HepG2 (cell line): ENCODE data around the gene KCNRG. TPM values are rescaled to one million over a fixed set of nuclear protein-coding genes. Genes with fewer than 3 reads are reported as not detected.

Source experiments
- AGO2 ChIP-seq: fragments of 200-400 bp; formaldehyde crosslinking; optimal IDR thresholded peaks from 2 replicates; pipeline ENCODE3; 2017; ENCODE audit warnings: mild to moderate bottlenecking, low read depth, low read length, moderate library complexity
- ATF7 ChIP-seq, 2 experiments: fragments of 450-650 bp in 1 of 2; sonication (generic) in 1 of 2; formaldehyde crosslinking in 1 of 2; IDR thresholded peaks; 2 replicates each; pipeline versions ENCODE4 v1.4.0 to v1.6.1; 2016 to 2020; ENCODE audit warnings: antibody characterized with exemption in 1 of 2, mild to moderate bottlenecking in 1 of 2, missing genetic modification reagents in 1 of 2
- ATRX ChIP-seq: sonication (generic); formaldehyde crosslinking; IDR thresholded peaks from 2 replicates; pipeline ENCODE4 v1.4.0; 2020; ENCODE audit warnings: missing genetic modification reagents, borderline replicate concordance
- GABPA ChIP-seq, 2 experiments: IDR thresholded peaks; 2 replicates each; pipeline ENCODE4 v1.6.1; 2011 to 2016; ENCODE audit warnings: low read depth in 2 of 2, low read length in 1 of 2, missing biosample characterization in 1 of 2, missing genetic modification characterization in 1 of 2
- GATAD1 ChIP-seq: IDR thresholded peaks from 2 replicates; pipeline ENCODE4 v1.6.1; 2016; ENCODE audit warnings: missing genetic modification reagents, missing compliant biosample characterization
- HES4 ChIP-seq: sonication (generic); formaldehyde crosslinking; IDR thresholded peaks from 2 replicates; pipeline ENCODE4 v1.9.0; 2021; ENCODE audit warnings: mild to moderate bottlenecking, missing genetic modification reagents, borderline replicate concordance
- HNRNPLL ChIP-seq: fragments of 200-400 bp; formaldehyde crosslinking; IDR thresholded peaks from 2 replicates; pipeline ENCODE4 v1.6.1; 2017; ENCODE audit warnings: mild to moderate bottlenecking, low read depth, low read length; ENCODE audit not compliant: poor library complexity, severe bottlenecking
- HOXA3 ChIP-seq: sonication (generic); formaldehyde crosslinking; IDR thresholded peaks from 2 replicates; pipeline ENCODE4 v1.5.0; 2020; ENCODE audit warnings: missing genetic modification reagents
- IKZF4 ChIP-seq: sonication (generic); formaldehyde crosslinking; IDR thresholded peaks from 2 replicates; pipeline ENCODE4 v1.5.1; 2020; ENCODE audit warnings: borderline replicate concordance, mild to moderate bottlenecking, low read depth, missing genetic modification reagents; ENCODE audit errors: not compliant biosample characterization
- JUND ChIP-seq: sonication (generic); formaldehyde crosslinking; IDR thresholded peaks from 2 replicates; pipeline ENCODE4 v1.8.0; 2022; ENCODE audit warnings: mild to moderate bottlenecking, missing genetic modification reagents
- NFE2L1 ChIP-seq: sonication (generic); formaldehyde crosslinking; IDR thresholded peaks from 2 replicates; pipeline ENCODE4 v1.4.0; 2020; ENCODE audit warnings: missing genetic modification reagents, mild to moderate bottlenecking, borderline replicate concordance
- NONO ChIP-seq, 2 experiments: fragments of 450-650 bp in 1 of 2; sonication (generic) in 1 of 2; formaldehyde crosslinking in 1 of 2; IDR thresholded peaks in 1 of 2; conservative IDR thresholded peaks in 1 of 2; 2 replicates each; pipeline versions ENCODE4 v1.6.1 to v1.8.0; 2017 to 2022; ENCODE audit warnings: mild to moderate bottlenecking in 1 of 2, missing genetic modification reagents in 1 of 2, moderate library complexity in 1 of 2
- PHF8 ChIP-seq: sonication (generic); formaldehyde crosslinking; IDR thresholded peaks from 2 replicates; pipeline ENCODE4 v1.5.0; 2020; ENCODE audit warnings: missing genetic modification reagents
- TCF12 ChIP-seq, 2 experiments: fragments of 450-650 bp in 1 of 2; sonication (generic) in 1 of 2; formaldehyde crosslinking in 1 of 2; IDR thresholded peaks; 2 replicates each; pipeline versions ENCODE4 v1.6.1 to v1.8.0; 2017 to 2022; ENCODE audit warnings: antibody characterized with exemption in 1 of 2, mild to moderate bottlenecking in 1 of 2, missing genetic modification reagents in 1 of 2, moderate library complexity in 1 of 2
- TEAD2 ChIP-seq: sonication (generic); formaldehyde crosslinking; IDR thresholded peaks from 2 replicates; pipeline ENCODE4 v1.9.0; 2021; ENCODE audit warnings: missing genetic modification reagents
- THAP11 ChIP-seq: IDR thresholded peaks from 2 replicates; pipeline ENCODE4 v1.6.1; 2016; ENCODE audit warnings: missing biosample characterization, missing genetic modification reagents
- TMF1 ChIP-seq: sonication (generic); formaldehyde crosslinking; IDR thresholded peaks from 2 replicates; pipeline ENCODE4 v1.8.1; 2022; ENCODE audit warnings: low read depth, missing genetic modification reagents
- UBTF ChIP-seq: sonication (generic); formaldehyde crosslinking; IDR thresholded peaks from 2 replicates; pipeline ENCODE4 v1.4.0; 2020; ENCODE audit warnings: mild to moderate bottlenecking, missing genetic modification reagents
- ZBTB2 ChIP-seq: sonication (generic); formaldehyde crosslinking; IDR thresholded peaks from 2 replicates; pipeline ENCODE4 v1.8.0; 2022; ENCODE audit warnings: low read depth, missing genetic modification reagents
- ZBTB33 ChIP-seq: sonication (generic); formaldehyde crosslinking; IDR thresholded peaks from 2 replicates; pipeline ENCODE4 v1.4.0; 2020; ENCODE audit warnings: missing genetic modification reagents
- ZNF781 ChIP-seq: sonication (generic); formaldehyde crosslinking; IDR thresholded peaks from 2 replicates; pipeline ENCODE4 v1.5.1; 2020; ENCODE audit warnings: borderline replicate concordance, mild to moderate bottlenecking, missing genetic modification reagents; ENCODE audit errors: not compliant biosample characterization
- ZNF792 ChIP-seq: IDR thresholded peaks from 2 replicates; pipeline ENCODE4 v1.6.1; 2016
- polyA plus RNA-seq, 8 experiments: library from polyadenylated mRNA; depleted of rRNA in 3 of 8; stranded (reverse) in 7 of 8; unstranded in 1 of 8; fragments of >200 nt; fragmentation: Illumina TruSeq in 4 of 8; extraction: Trizol in 4 of 8; gene quantifications; 2 replicates each; pipeline versions ENCODE4 v1.2.1 to v1.2.3, GENCODE V29; 2011 to 2016; ENCODE audit warnings: low read depth in 4 of 8, missing spikeins in 1 of 8, mixed read lengths in 1 of 8; ENCODE audit not compliant: insufficient read depth in 1 of 8
- total RNA-seq, 5 experiments: library from RNA; depleted of rRNA; stranded (reverse); fragments of >200 nt; fragmentation: Illumina TruSeq; extraction: Trizol; gene quantifications; 2 replicates each; pipeline ENCODE4 v1.2.3, GENCODE V29; 2016; ENCODE audit warnings: low read depth in 1 of 5

Gene KCNRG
- total and polyA plus RNA-seq, 2 of the 13 experiments (the other 11 are each of a cell fraction or from before 2014, with no cell fraction given) = 1.0 to 1.5 TPM

- TF ChIP-seq ZBTB2 (CRISPR knock-in tag) = peak; percentile 41; the same call in 1 of the 2 replicates
- TF ChIP-seq HOXA3 (CRISPR knock-in tag) = peak; percentile 27; the same call in 1 of the 2 replicates
- no peak for TF ChIP-seq ATRX (CRISPR knock-in tag)
- peak; percentile 51 for TF ChIP-seq HNRNPLL
- 0 out of 2 replicates have a peak, but pooled peaks have one; percentile 9 for TF ChIP-seq THAP11 (CRISPR knock-in tag)
- no peak for TF ChIP-seq TMF1
- 0 out of 2 replicates have a peak, but pooled peaks have one; percentile 15 for TF ChIP-seq GATAD1 (CRISPR knock-in tag)
- TF ChIP-seq ZNF781 (CRISPR knock-in tag) = no peak
- TF ChIP-seq JUND = no peak
- TF ChIP-seq IKZF4 (CRISPR knock-in tag) = no peak
- TF ChIP-seq ZBTB33 (CRISPR knock-in tag) = peak; percentile 28; the same call in 1 of the 2 replicates
- peak; percentile 55 for TF ChIP-seq GABPA (IDR thresholded peaks at IDR 0.05; ENCODE audit: low read depth, low read length)
- no peak for TF ChIP-seq GABPA (CRISPR knock-in tag; IDR thresholded peaks at IDR 0.05; ENCODE audit: low read depth)
- TF ChIP-seq UBTF (CRISPR knock-in tag) = no peak
- TF ChIP-seq PHF8 (CRISPR knock-in tag) = peak; percentile 37
- 0 out of 2 replicates have a peak, but pooled peaks have one; percentile 36 for TF ChIP-seq HES4 (CRISPR knock-in tag)
- TF ChIP-seq NONO (IDR thresholded peaks at IDR 0.05) = no peak
- TF ChIP-seq NONO (CRISPR knock-in tag; conservative IDR thresholded peaks at IDR 0.05) = peak; percentile 47; the same call in 1 of the 2 replicates
- no peak for TF ChIP-seq TCF12 (IDR thresholded peaks at IDR 0.05)
- TF ChIP-seq TCF12 (CRISPR knock-in tag; IDR thresholded peaks at IDR 0.05) = no peak
- TF ChIP-seq TEAD2 (CRISPR knock-in tag) = no peak
- TF ChIP-seq ZNF792 (CRISPR knock-in tag) = peak; percentile 13; the same call in 1 of the 2 replicates
- no peak for TF ChIP-seq ATF7 (IDR thresholded peaks at IDR 0.05)
- TF ChIP-seq ATF7 (CRISPR knock-in tag; IDR thresholded peaks at IDR 0.05) = no peak
- no peak for TF ChIP-seq NFE2L1 (CRISPR knock-in tag)
- peak; percentile 56 for TF ChIP-seq AGO2
Observed at GRCh38 chr13:49996161-49996915, 18.9 kb upstream of the KCNRG start (continued).
